NCI-H2081 (cell line): Measurements from ENCODE around the gene SPIN1.

Experiments used
- DNase-seq, 2 experiments: peaks; one replicate each; lab custom pipeline; 2025; lab: John Stamatoyannopoulos, UW

The SPIN1 gene

GRCh38 chr9:88436379-88436778 is 48.1 kb downstream of the SPIN1 start:
- DNase-seq, result no peak

GRCh38 chr9:88437210-88438146 is 49.2 kb downstream of the SPIN1 start:
- DNase-seq, result no peak

- DNase-seq, result no peak
These were observed 50.6 kb downstream of the SPIN1 start for GRCh38 chr9:88438811-88439210.

GRCh38 chr9:88441301-88442007 is 53.2 kb downstream of the SPIN1 start:
- no peak for DNase-seq

- DNase-seq, result no peak
These were observed 55.4 kb downstream of the SPIN1 start for GRCh38 chr9:88443480-88444113.

GRCh38 chr9:88446728-88447127 is 58.5 kb downstream of the SPIN1 start:
- DNase-seq, result no peak

GRCh38 chr9:88447431-88447830 is 59.2 kb downstream of the SPIN1 start:
- DNase-seq, result no peak

GRCh38 chr9:88451160-88451559 is 62.9 kb downstream of the SPIN1 start:
- DNase-seq, result no peak

GRCh38 chr9:88458716-88459465 is 70.6 kb downstream of the SPIN1 start:
- no peak for DNase-seq

GRCh38 chr9:88460587-88461332 is 72.5 kb downstream of the SPIN1 start:
- DNase-seq, result peak in 1 of 2 experiments; percentile 18

GRCh38 chr9:88462191-88462590 is 73.9 kb downstream of the SPIN1 start:
- no peak for DNase-seq

GRCh38 chr9:88464851-88465250 is 76.6 kb downstream of the SPIN1 start:
- DNase-seq, result no peak

GRCh38 chr9:88468226-88468625 is 80.0 kb downstream of the SPIN1 start:
- DNase-seq, result no peak

- DNase-seq, result peak in 1 of 2 experiments; percentile 17
These were observed 88.4 kb downstream of the SPIN1 start for GRCh38 chr9:88476491-88477271.

GRCh38 chr9:88477300-88477751 is 89.1 kb downstream of the SPIN1 start:
- DNase-seq, result no peak

GRCh38 chr9:88478246-88478645 is 90.0 kb downstream of the SPIN1 start:
- no peak for DNase-seq

GRCh38 chr9:88481933-88482332 is 93.7 kb downstream of the SPIN1 start:
- DNase-seq, result no peak

GRCh38 chr9:88488166-88488565 is 99.9 kb downstream of the SPIN1 start:
- DNase-seq, result no peak

- no peak for DNase-seq
These were observed 106.9 kb downstream of the SPIN1 start for GRCh38 chr9:88494983-88495721.

GRCh38 chr9:88497224-88497623 is 109.0 kb downstream of the SPIN1 start:
- DNase-seq, result no peak
